CD4-positive, alpha-beta T cell (primary cell): Measurements from ENCODE around the gene DEDD2. TPM values are rescaled to one million over a fixed set of nuclear protein-coding genes. Genes with fewer than 3 reads are reported as not detected.

Experiments used
- ATAC-seq: fragments of 200-7000 bp; cut with Tn5 transposase; one replicate; pipeline ENCODE4 v1.10.0; 2022; ENCODE audit warnings: mild to moderate bottlenecking; ENCODE audit not compliant: poor library complexity
- CTCF ChIA-PET: fragments of 350-600 bp; sonication (Branson Sonifier 250); formaldehyde crosslinking; loops from one replicate; lab custom pipeline; 2021; ENCODE audit warnings: antibody characterized with exemption, inconsistent platforms; lab: Charles Lee
- POLR2A ChIA-PET: fragments of 350-600 bp; sonication (Branson Sonifier 250); formaldehyde crosslinking; loops from one replicate; lab custom pipeline; 2021; ENCODE audit warnings: antibody characterized with exemption, inconsistent platforms; lab: Charles Lee
- DNase-seq, 14 experiments: peaks; one replicate each; pipeline ENCODE4 v3.0.0-alpha.2; 2013 to 2020; ENCODE audit warnings: mixed read lengths in 2 of 14
- H3K27ac ChIP-seq, 2 donors: one replicate each; pipeline versions ENCODE4 v1.5.1 to v1.7.0; 2013; ENCODE audit warnings: low read length in 2 of 2, low read depth in 1 of 2, mild to moderate bottlenecking in 1 of 2
- H3K27me3 ChIP-seq, 2 experiments: 1 replicate in 1 of 2; 2 replicates in 1 of 2; pipeline versions ENCODE4 v1.6.1 to v1.7.0; 2013; ENCODE audit warnings: low read length in 2 of 2, control low read depth in 1 of 2, mild to moderate bottlenecking in 1 of 2, moderate library complexity in 1 of 2; ENCODE audit not compliant: insufficient read depth in 2 of 2, control insufficient read depth in 1 of 2
- H3K36me3 ChIP-seq: one replicate; pipeline ENCODE4 v1.6.1; 2013; ENCODE audit warnings: low read length, control low read depth; ENCODE audit not compliant: insufficient read depth
- H3K4me1 ChIP-seq: one replicate; pipeline ENCODE4 v1.6.1; 2013; ENCODE audit warnings: low read length, control low read depth; ENCODE audit not compliant: insufficient read depth
- H3K4me3 ChIP-seq: one replicate; pipeline ENCODE4 v1.5.1; 2013; ENCODE audit warnings: mild to moderate bottlenecking, low read length, moderate library complexity
- H3K9me3 ChIP-seq, 2 experiments: 1 replicate in 1 of 2; 2 replicates in 1 of 2; pipeline versions ENCODE4 v1.6.1 to v1.7.0; 2013; ENCODE audit warnings: low read length in 2 of 2, mild to moderate bottlenecking in 2 of 2, control low read depth in 1 of 2, moderate library complexity in 1 of 2; ENCODE audit not compliant: control insufficient read depth in 1 of 2, insufficient read depth in 1 of 2
- H3K27ac Mint-ChIP-seq: one replicate; pipeline ENCODE4 v1.8.0; 2020; ENCODE audit warnings: mixed read lengths
- H3K27me3 Mint-ChIP-seq: one replicate; pipeline ENCODE4 v1.8.0; 2021; ENCODE audit warnings: mixed read lengths
- H3K36me3 Mint-ChIP-seq: one replicate; pipeline ENCODE4 v1.8.0; 2021; ENCODE audit warnings: low read depth, mixed read lengths
- H3K4me1 Mint-ChIP-seq: one replicate; pipeline ENCODE4 v1.8.0; 2021; ENCODE audit warnings: low read depth, mixed read lengths
- H3K4me3 Mint-ChIP-seq: one replicate; pipeline ENCODE4 v1.8.0; 2020; ENCODE audit warnings: mild to moderate bottlenecking, mixed read lengths
- H3K9me3 Mint-ChIP-seq: one replicate; pipeline ENCODE4 v1.8.0; 2020; ENCODE audit warnings: mixed read lengths
- CTCF ChIP-seq: fragments of 200-600 bp; IDR thresholded peaks from one replicate; pipeline ENCODE4 v1.8.0; 2022; ENCODE audit warnings: antibody characterized with exemption, mild to moderate bottlenecking
- intact Hi-C, 2 experiments: fragments of 100-400 bp; cut with DNase I in 1 of 2; cut with micrococcal nuclease in 1 of 2; formaldehyde crosslinking; loops; one replicate each; pipeline versions ENCODE4 v1.15.1 to v1.9.0; 2023 to 2025; cut with DNase I, micrococcal nuclease
- total RNA-seq, 174 experiments: library from RNA in 2 of 174; stranded (reverse) in 2 of 174; gene quantifications; one replicate each; pipeline ENCODE4 v1.2.3 and lab custom pipeline; 2021 to 2026

The DEDD2 gene
- total RNA-seq, 2 experiments from 2014 or later, result 96.5 to 103 TPM

DNA sequence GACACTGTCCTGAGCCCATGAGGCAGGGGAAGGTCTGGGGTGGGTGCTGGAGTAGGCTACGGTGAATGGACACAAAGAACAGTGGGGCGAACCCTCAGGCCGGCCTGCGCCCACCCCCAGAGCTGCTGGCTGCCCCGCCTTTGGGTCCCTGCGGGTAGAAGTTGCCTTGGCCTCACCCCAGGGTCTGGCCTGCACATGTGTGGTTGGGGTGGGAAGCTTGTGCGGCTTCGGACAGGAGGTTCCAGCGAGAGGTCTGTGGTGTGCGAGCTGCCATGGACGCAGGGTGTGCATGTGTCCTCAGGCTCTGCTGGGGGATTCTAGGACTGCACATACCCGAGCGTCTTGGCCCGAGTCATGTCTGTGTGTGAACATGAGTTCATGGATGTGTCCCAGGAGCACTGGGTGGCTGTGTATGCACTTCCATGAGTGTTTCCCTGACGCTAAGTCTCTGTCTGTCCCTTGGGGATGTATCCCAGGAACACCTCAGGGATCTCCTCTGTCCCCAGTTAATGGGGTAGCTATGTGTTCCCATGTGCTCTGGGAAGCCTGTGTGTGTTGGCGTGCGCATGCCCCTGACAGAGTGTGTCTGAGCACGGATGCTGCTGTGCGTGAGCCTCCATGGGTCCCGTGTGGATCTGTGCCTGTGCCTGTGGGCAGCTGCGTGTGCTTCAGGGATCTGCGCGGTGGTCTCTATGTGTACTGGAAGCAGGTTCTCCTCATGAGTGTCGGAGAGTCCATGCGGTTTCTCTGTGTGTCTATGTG, 64.4 kb downstream of the DEDD2 start:
- H3K9me3 ChIP-seq, result no peaks in the 10 kb centered on the region
- H3K4me1 Mint-ChIP-seq, result peaks cover 31% of the 10 kb centered on the region
- H3K36me3 Mint-ChIP-seq, result no peaks in the 10 kb centered on the region
- H3K27me3 Mint-ChIP-seq, result no peaks in the 10 kb centered on the region
- no peak for ATAC-seq
- H3K36me3 ChIP-seq, result no peaks in the 10 kb centered on the region
- ChIA-PET POLR2A (no interaction called here), CTCF (no interaction called here)
- H3K27me3 ChIP-seq, result no peaks in the 10 kb centered on the region
- peaks cover 35% of the 10 kb centered on the region for H3K4me1 ChIP-seq
- no peak overlapping the region for H3K27ac ChIP-seq
- no peak for DNase-seq
- H3K27ac Mint-ChIP-seq, result no peak overlapping the region
- H3K9me3 Mint-ChIP-seq, result no peaks in the 10 kb centered on the region
- TF ChIP-seq CTCF, result no peak
- H3K4me3 Mint-ChIP-seq, result no peak overlapping the region
- no peak overlapping the region for H3K4me3 ChIP-seq
- intact Hi-C loops, result no loop called here

GRCh38 chr19:42151782-42152684, 65.4 kb downstream of the DEDD2 start:
- Mint-ChIP-seq H3K27me3 (no peaks in the 10 kb centered on the region), H3K4me1 (peaks cover 39% of the 10 kb centered on the region), H3K27ac (no peak overlapping the region), H3K36me3 (no peaks in the 10 kb centered on the region), H3K4me3 (no peak overlapping the region), H3K9me3 (no peaks in the 10 kb centered on the region)
- H3K4me3 ChIP-seq, result no peak overlapping the region
- CTCF ChIA-PET, result no interaction called here
- peaks cover 40% of the 10 kb centered on the region for H3K4me1 ChIP-seq
- H3K9me3 ChIP-seq, result no peaks in the 10 kb centered on the region
- POLR2A ChIA-PET, result no interaction called here
- H3K27ac ChIP-seq, result no peak overlapping the region
- TF ChIP-seq CTCF, result no peak
- no peaks in the 10 kb centered on the region for H3K36me3 ChIP-seq
- intact Hi-C loops, result no loop called here
- ATAC-seq (no peak), DNase-seq (no peak)
- H3K27me3 ChIP-seq, result no peaks in the 10 kb centered on the region

DNA sequence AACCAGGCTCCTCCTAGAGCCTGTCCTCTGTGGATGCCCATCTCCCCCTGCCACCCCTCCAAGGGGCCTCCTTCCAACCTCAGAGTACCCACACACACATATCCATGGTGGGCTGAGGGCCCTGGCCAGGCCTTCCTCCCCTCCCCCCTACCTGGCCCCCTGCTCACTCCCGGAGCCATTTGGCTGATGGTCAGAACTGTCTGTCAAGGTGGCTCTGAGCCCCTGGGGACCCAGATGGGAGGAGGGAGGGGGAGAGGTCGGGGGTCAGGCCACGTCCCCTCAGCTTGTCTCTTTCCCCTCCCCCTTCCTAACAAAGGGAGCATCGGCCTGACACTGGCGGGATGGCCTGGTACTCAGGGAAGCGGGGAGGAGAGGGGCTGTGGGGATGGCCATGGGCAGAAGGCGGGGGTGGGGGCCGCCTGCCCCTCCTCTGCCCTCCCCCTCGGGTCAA, 66.5 kb downstream of the DEDD2 start:
- Mint-ChIP-seq H3K27ac (no peak overlapping the region), H3K27me3 (no peaks in the 10 kb centered on the region), H3K9me3 (no peaks in the 10 kb centered on the region), H3K4me1 (peaks cover 39% of the 10 kb centered on the region), H3K36me3 (no peaks in the 10 kb centered on the region), H3K4me3 (no peak overlapping the region)
- Histone ChIP-seq H3K4me3 (no peak overlapping the region), H3K27me3 (no peaks in the 10 kb centered on the region), H3K27ac (no peak overlapping the region), H3K36me3 (no peaks in the 10 kb centered on the region), H3K9me3 (no peaks in the 10 kb centered on the region), H3K4me1 (peaks cover 40% of the 10 kb centered on the region)
- no peak for DNase-seq
- POLR2A ChIA-PET, result no interaction called here
- TF ChIP-seq CTCF, result no peak
- CTCF ChIA-PET, result no interaction called here
- intact Hi-C loops, result no loop called here
- no peak for ATAC-seq
